ENCODE results near the gene DPEP1.

GRCh38 chr16:89607453-89607852, 6.0 kb upstream of the DPEP1 start:
- TF ChIP-seq FOXM1 (IDR thresholded peaks at IDR 0.05; ENCODE audit: borderline replicate concordance) (no peak), ELF4 (IDR thresholded peaks at IDR 0.05) (no peak), FOXK2 (IDR thresholded peaks at IDR 0.05) (no peak), LEF1 (IDR thresholded peaks at IDR 0.05; ENCODE audit: borderline replicate concordance) (no peak), FOXA1 (IDR thresholded peaks at IDR 0.05) (no peak), BHLHE40 (IDR thresholded peaks at IDR 0.05; ENCODE audit: borderline replicate concordance) (no peak), SUZ12 (IDR thresholded peaks at IDR 0.05) (no peak), ARNT (IDR thresholded peaks at IDR 0.05) (no peak), NFRKB (IDR thresholded peaks at IDR 0.05) (no peak), PKNOX1 (IDR thresholded peaks at IDR 0.05) (no peak)
